ENCODE data around the gene ITGA5.

ITGA5 gene

DNA sequence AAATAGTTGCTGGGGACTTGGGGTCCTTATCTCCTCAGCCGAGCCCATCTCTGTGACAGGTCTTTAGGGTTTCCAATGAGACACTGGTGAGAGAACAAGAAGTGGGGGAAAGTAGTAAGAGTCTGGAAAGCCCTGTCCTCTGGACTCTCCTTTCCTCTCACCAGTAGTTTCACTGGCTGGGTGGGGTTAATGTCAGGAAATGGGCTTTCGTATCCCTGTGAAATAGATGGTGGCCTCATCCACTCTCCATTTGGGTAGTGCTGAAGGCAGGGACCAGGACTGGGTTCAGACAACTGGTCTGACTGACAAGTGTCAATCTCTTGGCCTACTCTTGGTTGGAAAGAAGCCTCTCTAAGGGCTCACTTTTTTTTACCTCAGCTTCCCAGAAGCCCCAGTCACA is 42.1 kb downstream of the ITGA5 start:
- no peak overlapping the region for H3K4me3 ChIP-seq (ENCODE audit: extremely low read depth, insufficient read depth, low read length, poor library complexity, severe bottlenecking)
- peaks cover 9% of the 10 kb centered on the region for H3K4me1 ChIP-seq (ENCODE audit: control insufficient read depth, insufficient read depth, low read length, poor library complexity, severe bottlenecking)
- WGBS, 2 experiments (ENCODE audit: insufficient coverage in 2 of 2), result 89 to 100% methylated on average over 1 to 2 of the region's 2 CpGs
- peaks cover 22% of the 10 kb centered on the region for H3K36me3 ChIP-seq (ENCODE audit: control insufficient read depth, insufficient read depth, low read length)
- H3K9me3 ChIP-seq (ENCODE audit: control insufficient read depth, low read length), result no peaks in the 10 kb centered on the region
- no peak overlapping the region for H3K27ac ChIP-seq (ENCODE audit: low read depth, low read length, severe bottlenecking)

DNA sequence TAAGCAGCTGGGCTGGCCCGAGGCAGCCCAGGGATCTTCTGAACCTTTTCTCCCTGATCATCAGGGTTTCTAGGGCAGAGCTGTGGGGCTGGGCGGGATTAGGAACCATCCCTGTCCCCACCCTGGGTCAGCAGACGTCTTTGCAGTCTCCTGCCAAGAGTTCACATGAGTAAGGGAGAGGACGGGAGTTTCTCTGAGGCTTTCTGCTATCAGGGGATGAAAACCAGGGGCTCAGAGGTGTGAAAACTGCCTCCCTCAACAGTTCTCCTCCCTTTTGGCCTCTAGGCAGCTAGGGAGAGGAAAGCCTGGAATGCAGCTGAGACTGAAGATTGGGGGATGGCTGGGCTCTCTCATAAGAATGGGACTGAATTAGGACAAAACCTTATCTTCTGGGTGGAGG is 42.5 kb downstream of the ITGA5 start:
- WGBS, 2 experiments (ENCODE audit: insufficient coverage in 2 of 2), result 84 to 95% methylated on average over 4 of the region's 4 CpGs
- Histone ChIP-seq H3K27ac (ENCODE audit: low read depth, low read length, severe bottlenecking) (no peak overlapping the region), H3K4me1 (ENCODE audit: control insufficient read depth, insufficient read depth, low read length, poor library complexity, severe bottlenecking) (peaks cover 9% of the 10 kb centered on the region), H3K4me3 (ENCODE audit: extremely low read depth, insufficient read depth, low read length, poor library complexity, severe bottlenecking) (no peak overlapping the region), H3K9me3 (ENCODE audit: control insufficient read depth, low read length) (no peaks in the 10 kb centered on the region), H3K36me3 (ENCODE audit: control insufficient read depth, insufficient read depth, low read length) (peaks cover 26% of the 10 kb centered on the region)

GRCh38 chr12:54375259-54375579 is 43.8 kb downstream of the ITGA5 start:
- peaks cover 9% of the 10 kb centered on the region for H3K4me1 ChIP-seq (ENCODE audit: control insufficient read depth, insufficient read depth, low read length, poor library complexity, severe bottlenecking)
- no peak overlapping the region for H3K4me3 ChIP-seq (ENCODE audit: extremely low read depth, insufficient read depth, low read length, poor library complexity, severe bottlenecking)
- peaks cover 35% of the 10 kb centered on the region for H3K36me3 ChIP-seq (ENCODE audit: control insufficient read depth, insufficient read depth, low read length)
- 89% methylated on average over 2 of the region's 2 CpGs; no CpG with 5 or more reads in 1 of the 2 experiments for WGBS, 2 experiments (ENCODE audit: insufficient coverage in 2 of 2)
- H3K9me3 ChIP-seq (ENCODE audit: control insufficient read depth, low read length), result no peaks in the 10 kb centered on the region
- H3K27ac ChIP-seq (ENCODE audit: low read depth, low read length, severe bottlenecking), result no peak overlapping the region

GRCh38 chr12:54374562-54375258 is 44.4 kb downstream of the ITGA5 start:
- H3K27ac ChIP-seq (ENCODE audit: low read depth, low read length, severe bottlenecking), result no peak overlapping the region

DNA sequence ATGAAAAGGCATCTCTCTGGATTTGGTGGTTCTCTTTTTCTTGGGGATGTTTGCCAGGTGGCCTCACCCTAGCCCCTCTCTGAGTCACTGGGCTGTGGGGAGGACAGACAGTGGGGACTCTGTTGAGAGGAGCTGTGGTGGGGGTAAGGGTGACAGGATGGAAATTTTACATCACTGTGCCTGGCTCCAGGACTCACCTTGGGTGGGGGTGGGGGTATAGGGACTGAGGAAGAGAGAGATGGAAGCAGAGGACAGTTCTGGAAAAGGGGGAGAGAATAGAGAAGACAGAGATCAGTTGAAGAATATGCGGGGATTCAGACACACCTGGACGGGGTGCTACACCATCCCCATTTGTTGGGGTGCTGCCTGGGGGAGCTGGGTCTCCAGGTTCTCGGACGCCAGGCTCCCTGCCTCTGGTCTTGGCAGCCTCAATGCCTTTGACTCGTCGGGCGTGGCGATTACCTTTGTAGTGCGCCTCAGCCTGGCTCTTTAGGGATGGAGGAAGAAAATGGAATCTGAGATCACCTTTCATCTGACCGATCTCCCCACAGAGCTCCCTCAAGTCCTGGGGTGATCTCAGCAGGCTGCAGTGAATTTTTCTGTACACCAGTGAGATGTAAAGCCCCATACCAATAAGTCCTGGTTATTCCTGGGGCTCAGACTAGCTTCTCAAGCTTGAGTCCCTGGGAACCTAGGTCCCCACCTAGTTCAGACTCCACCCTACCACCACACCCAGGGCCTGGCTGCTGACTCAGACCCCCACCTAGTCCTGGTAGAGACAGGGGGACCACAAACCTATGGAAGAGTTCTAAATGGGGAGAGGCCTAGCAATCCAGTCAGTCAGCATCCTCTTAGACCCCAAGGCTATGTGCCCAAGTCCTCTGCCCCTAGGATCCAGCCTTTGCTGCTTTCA is 45.2 kb downstream of the ITGA5 start:
- 87 to 93% methylated on average over 3 to 8 of the region's 10 CpGs for WGBS, 2 experiments (ENCODE audit: insufficient coverage in 2 of 2)
- peaks cover 21% of the 10 kb centered on the region for H3K4me1 ChIP-seq (ENCODE audit: control insufficient read depth, insufficient read depth, low read length, poor library complexity, severe bottlenecking)
- H3K27ac ChIP-seq (ENCODE audit: low read depth, low read length, severe bottlenecking), result no peak overlapping the region
- H3K4me3 ChIP-seq (ENCODE audit: extremely low read depth, insufficient read depth, low read length, poor library complexity, severe bottlenecking), result no peak overlapping the region
- H3K9me3 ChIP-seq (ENCODE audit: control insufficient read depth, low read length), result no peaks in the 10 kb centered on the region
- peaks cover 35% of the 10 kb centered on the region for H3K36me3 ChIP-seq (ENCODE audit: control insufficient read depth, insufficient read depth, low read length)

More at GRCh38 chr12:54374562-54375258, 44.4 kb downstream of the ITGA5 start:
- Histone ChIP-seq H3K36me3 (ENCODE audit: control insufficient read depth, insufficient read depth, low read length) (peaks cover 35% of the 10 kb centered on the region), H3K9me3 (ENCODE audit: control insufficient read depth, low read length) (no peaks in the 10 kb centered on the region), H3K4me3 (ENCODE audit: extremely low read depth, insufficient read depth, low read length, poor library complexity, severe bottlenecking) (no peak overlapping the region), H3K4me1 (ENCODE audit: control insufficient read depth, insufficient read depth, low read length, poor library complexity, severe bottlenecking) (peaks cover 13% of the 10 kb centered on the region)
- WGBS, 2 experiments (ENCODE audit: insufficient coverage in 2 of 2), result 83 to 88% methylated on average over 1 of the region's 2 CpGs

GRCh38 chr12:54372113-54372806 is 46.8 kb downstream of the ITGA5 start:
- peaks cover 30% of the 10 kb centered on the region for H3K4me1 ChIP-seq (ENCODE audit: control insufficient read depth, insufficient read depth, low read length, poor library complexity, severe bottlenecking)
- WGBS, 2 experiments (ENCODE audit: insufficient coverage in 2 of 2), result 95 to 100% methylated on average over 4 to 5 of the region's 8 CpGs
- no peaks in the 10 kb centered on the region for H3K9me3 ChIP-seq (ENCODE audit: control insufficient read depth, low read length)
- peaks cover 29% of the 10 kb centered on the region for H3K36me3 ChIP-seq (ENCODE audit: control insufficient read depth, insufficient read depth, low read length)
- no peak overlapping the region for H3K27ac ChIP-seq (ENCODE audit: low read depth, low read length, severe bottlenecking)
- no peak overlapping the region for H3K4me3 ChIP-seq (ENCODE audit: extremely low read depth, insufficient read depth, low read length, poor library complexity, severe bottlenecking)

DNA sequence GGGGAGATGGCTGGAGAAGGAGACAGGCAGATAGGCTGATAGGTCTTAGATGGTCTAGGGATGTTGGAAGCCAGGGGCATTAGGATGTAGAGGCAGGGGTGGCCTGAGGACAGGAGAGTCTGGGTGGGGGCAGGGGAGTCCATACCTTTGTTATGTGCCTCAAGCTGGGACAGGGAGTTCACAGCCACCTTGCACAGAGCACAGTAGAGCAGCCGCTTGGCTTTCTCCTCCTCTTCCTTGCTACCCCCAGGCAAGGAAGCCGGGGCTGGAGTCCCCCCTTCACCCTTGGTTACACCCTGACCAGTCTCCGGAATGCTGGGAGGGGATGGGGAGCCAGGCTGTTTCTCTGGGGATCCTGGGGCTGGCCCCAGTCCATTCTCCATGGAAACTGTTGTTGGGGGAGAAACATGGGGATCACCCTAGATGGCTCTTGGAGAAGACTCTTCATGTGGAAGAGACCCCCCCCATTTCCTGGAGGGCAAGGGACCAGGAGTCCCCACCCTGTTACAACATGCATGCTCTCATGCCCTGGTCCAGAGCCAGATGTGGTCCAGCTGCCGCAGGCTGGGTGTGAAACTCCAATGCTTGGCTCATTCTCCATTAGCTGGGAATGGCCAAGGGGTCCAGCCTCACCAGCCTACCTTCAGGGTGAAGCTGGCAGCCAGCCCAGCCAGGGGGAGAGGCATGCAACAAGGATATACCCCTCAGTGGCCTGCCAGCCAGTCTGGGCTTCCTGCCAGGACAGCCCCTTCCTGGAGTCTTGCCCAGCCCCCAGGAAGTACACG is 47.5 kb downstream of the ITGA5 start:
- Histone ChIP-seq H3K9me3 (ENCODE audit: control insufficient read depth, low read length) (no peaks in the 10 kb centered on the region), H3K36me3 (ENCODE audit: control insufficient read depth, insufficient read depth, low read length) (peaks cover 21% of the 10 kb centered on the region), H3K4me3 (ENCODE audit: extremely low read depth, insufficient read depth, low read length, poor library complexity, severe bottlenecking) (no peak overlapping the region), H3K4me1 (ENCODE audit: control insufficient read depth, insufficient read depth, low read length, poor library complexity, severe bottlenecking) (peaks cover 30% of the 10 kb centered on the region), H3K27ac (ENCODE audit: low read depth, low read length, severe bottlenecking) (no peak overlapping the region)
- WGBS, 2 experiments (ENCODE audit: insufficient coverage in 2 of 2), result 91 to 97% methylated on average over 1 to 3 of the region's 5 CpGs

DNA sequence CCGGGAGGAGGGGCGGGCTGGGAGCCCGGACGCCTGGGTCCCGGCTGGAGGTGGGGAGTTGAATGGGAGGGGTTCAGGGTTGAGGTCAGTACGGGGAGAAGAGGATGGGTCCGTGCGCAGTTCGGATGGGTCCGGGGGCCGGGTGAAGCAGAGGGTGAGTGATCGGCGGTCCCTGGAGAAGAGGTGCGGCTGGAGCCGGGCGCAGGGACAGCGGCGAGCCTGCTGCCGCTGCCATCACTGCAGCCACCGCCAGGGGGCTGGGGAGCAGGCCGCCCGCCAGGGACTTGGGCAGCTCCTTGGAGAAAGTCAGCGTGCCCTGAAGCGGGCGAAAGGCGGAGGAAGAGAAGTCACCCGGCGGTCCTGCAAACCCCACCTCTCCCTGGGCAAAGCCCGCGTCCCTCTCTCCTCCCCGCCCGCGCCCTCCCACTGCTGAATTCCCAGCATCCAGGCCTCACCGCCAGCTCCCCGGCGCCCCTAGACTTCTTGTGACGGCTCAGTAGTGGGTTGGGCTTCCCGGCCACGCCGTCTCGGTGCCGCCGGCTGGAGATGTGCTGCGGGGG is 48.8 kb downstream of the ITGA5 start:
- Histone ChIP-seq H3K27ac (ENCODE audit: low read depth, low read length, severe bottlenecking) (no peak overlapping the region), H3K4me3 (ENCODE audit: extremely low read depth, insufficient read depth, low read length, poor library complexity, severe bottlenecking) (peak overlapping the region; percentile 2), H3K4me1 (ENCODE audit: control insufficient read depth, insufficient read depth, low read length, poor library complexity, severe bottlenecking) (peaks cover 30% of the 10 kb centered on the region), H3K36me3 (ENCODE audit: control insufficient read depth, insufficient read depth, low read length) (peaks cover 16% of the 10 kb centered on the region), H3K9me3 (ENCODE audit: control insufficient read depth, low read length) (no peaks in the 10 kb centered on the region)
- WGBS, 2 experiments (ENCODE audit: insufficient coverage in 2 of 2), result 6 to 21% methylated on average over 24 to 28 of the region's 44 CpGs

DNA sequence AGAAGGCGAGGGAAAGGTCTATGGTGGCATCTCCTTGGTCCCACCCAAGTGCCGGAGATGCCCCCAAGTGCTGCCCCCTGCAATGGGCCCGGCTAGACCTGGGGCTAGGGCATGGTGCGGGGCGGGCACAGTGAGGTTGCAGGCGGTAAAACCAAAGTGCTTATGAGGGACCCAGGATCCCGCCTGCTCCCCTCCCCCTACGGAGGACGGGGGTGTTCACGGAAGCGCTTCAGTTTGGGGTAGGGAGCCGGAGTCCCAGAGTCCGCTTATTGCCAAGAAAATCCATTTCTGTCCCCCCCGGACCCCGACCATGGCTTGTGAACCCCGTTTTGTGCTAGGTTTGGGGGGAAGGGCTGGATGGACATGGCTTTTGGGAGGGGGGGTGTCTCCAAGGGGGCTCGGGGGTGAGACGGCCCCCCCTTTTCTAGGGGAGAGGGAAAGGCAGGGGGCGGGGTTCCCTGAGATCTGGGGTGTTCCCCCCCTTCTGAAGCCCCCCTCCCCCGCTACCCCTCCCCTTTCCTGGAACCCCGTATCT is 49.4 kb downstream of the ITGA5 start:
- 55 to 66% methylated on average over 11 to 16 of the region's 21 CpGs for WGBS, 2 experiments (ENCODE audit: insufficient coverage in 2 of 2)
- peaks cover 25% of the 10 kb centered on the region for H3K4me1 ChIP-seq (ENCODE audit: control insufficient read depth, insufficient read depth, low read length, poor library complexity, severe bottlenecking)
- H3K36me3 ChIP-seq (ENCODE audit: control insufficient read depth, insufficient read depth, low read length), result peaks cover 16% of the 10 kb centered on the region
- H3K9me3 ChIP-seq (ENCODE audit: control insufficient read depth, low read length), result no peaks in the 10 kb centered on the region
- no peak overlapping the region for H3K27ac ChIP-seq (ENCODE audit: low read depth, low read length, severe bottlenecking)
- H3K4me3 ChIP-seq (ENCODE audit: extremely low read depth, insufficient read depth, low read length, poor library complexity, severe bottlenecking), result peak overlapping the region; percentile 2
